ENCODE data around the gene CD84. TPM values are rescaled to one million over a fixed set of nuclear protein-coding genes. Genes with fewer than 3 reads are reported as not detected.

CD84 gene
- total RNA-seq, 2 experiments from 2014 or later, result 18.1 to 20.1 TPM

DNA sequence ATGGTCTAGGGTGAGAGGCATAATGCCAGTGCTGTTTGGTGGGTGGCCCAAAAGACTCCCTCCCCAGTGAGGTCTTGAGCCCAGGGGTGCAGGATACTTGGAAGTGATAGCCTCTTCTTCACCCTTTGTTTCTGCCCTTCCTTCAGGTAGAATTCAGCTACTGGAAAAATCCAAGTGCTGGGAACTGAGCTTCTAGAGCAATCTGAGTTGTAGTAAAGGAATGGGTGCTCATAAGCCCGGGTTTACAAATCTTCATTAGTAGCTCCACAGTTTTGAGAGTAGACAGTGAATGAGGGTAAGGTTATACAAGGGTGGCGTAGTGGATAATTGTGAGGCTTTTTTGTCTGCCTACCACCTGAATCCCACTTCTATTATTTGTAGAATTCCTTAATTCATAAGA lies 29.2 kb upstream of the CD84 start:
- TF ChIP-seq, protein P1, sequence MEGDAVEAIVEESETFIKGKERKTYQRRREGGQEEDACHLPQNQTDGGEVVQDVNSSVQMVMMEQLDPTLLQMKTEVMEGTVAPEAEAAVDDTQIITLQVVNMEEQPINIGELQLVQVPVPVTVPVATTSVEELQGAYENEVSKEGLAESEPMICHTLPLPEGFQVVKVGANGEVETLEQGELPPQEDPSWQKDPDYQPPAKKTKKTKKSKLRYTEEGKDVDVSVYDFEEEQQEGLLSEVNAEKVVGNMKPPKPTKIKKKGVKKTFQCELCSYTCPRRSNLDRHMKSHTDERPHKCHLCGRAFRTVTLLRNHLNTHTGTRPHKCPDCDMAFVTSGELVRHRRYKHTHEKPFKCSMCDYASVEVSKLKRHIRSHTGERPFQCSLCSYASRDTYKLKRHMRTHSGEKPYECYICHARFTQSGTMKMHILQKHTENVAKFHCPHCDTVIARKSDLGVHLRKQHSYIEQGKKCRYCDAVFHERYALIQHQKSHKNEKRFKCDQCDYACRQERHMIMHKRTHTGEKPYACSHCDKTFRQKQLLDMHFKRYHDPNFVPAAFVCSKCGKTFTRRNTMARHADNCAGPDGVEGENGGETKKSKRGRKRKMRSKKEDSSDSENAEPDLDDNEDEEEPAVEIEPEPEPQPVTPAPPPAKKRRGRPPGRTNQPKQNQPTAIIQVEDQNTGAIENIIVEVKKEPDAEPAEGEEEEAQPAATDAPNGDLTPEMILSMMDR (IDR thresholded peaks at IDR 0.05), result no peak
- H3K4me1 Mint-ChIP-seq (ENCODE audit: low read depth), result peaks cover 57% of the 10 kb centered on the region

DNA sequence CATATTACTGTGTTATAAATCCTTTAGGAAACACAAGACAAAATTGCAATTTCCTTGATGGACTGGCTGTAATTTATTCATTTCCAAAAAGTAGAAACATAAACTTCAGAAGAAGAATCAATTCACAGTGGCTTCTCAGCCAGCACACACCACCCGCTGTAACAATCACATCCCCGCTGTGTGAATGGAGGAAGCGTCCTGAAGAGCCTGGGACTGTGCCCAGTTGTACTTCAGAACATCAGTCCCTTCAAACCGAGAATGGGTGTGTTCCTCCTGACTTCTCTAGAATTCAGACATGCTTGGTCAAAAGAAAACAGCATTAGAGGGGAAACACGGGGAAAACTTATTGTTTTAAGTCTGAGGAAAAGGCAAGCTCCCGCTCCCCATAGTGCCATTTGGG lies 28.8 kb upstream of the CD84 start:
- CTCF ChIA-PET, result interaction anchor here (1.1 to 10.6 kb wide), 13 partner anchors 8 to 231 kb away, joined by 3 to 191 read pairs (median 14); partner anchors contain the start of gene SLAMF6
- H3K4me1 Mint-ChIP-seq (ENCODE audit: low read depth), result peaks cover 57% of the 10 kb centered on the region
- H3K9me3 Mint-ChIP-seq, result peaks cover 20% of the 10 kb centered on the region

More for the DNA sequence above, 29.2 kb upstream of the CD84 start:
- H3K27me3 Mint-ChIP-seq, result no peaks in the 10 kb centered on the region
- ChIA-PET POLR2A (interaction anchor here (0.6 to 4.4 kb wide), 7 partner anchors 10 to 240 kb away, joined by 3 to 23 read pairs (median 4); no protein-coding TSS in a partner anchor), CTCF (interaction anchor here (0.9 to 10.6 kb wide), 14 partner anchors 11 to 262 kb away, joined by 3 to 191 read pairs (median 5); no protein-coding TSS in a partner anchor)
- intact Hi-C loops (cut with micrococcal nuclease), result no loop called here
- peaks cover 15% of the 10 kb centered on the region for H3K9me3 Mint-ChIP-seq
- peak overlapping the region; percentile 69 for H3K27ac Mint-ChIP-seq
- no peak overlapping the region for H3K4me3 Mint-ChIP-seq
- H3K36me3 Mint-ChIP-seq (ENCODE audit: low read depth), result peaks cover 73% of the 10 kb centered on the region
- ATAC-seq (no peak), DNase-seq (no peak)

DNA sequence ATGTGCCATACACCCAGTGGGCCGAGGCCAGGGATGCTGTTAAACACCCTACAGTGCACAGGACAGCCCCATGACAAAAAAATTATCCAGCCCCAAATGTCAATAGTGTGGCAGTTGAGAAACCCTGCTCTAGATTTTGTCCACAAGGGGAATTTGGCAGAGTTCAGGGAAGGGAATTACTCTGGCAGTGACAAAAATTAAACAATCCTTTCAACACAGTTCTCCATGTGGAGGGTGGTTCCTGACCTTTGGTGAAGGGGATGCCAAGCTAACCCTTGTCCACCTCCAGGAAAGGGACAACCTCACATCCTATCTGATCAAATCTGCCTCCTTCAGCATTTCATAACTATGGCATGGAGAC lies 28.4 kb upstream of the CD84 start:
- POLR2A ChIA-PET, result interaction anchor here (1.2 to 4.4 kb wide), 5 partner anchors 10 to 240 kb away, joined by 3 to 23 read pairs (median 5); no protein-coding TSS in a partner anchor
- no peak for DNase-seq
- Mint-ChIP-seq H3K4me1 (ENCODE audit: low read depth) (peaks cover 57% of the 10 kb centered on the region), H3K27me3 (no peaks in the 10 kb centered on the region), H3K27ac (peak overlapping the region; percentile 89), H3K4me3 (no peak overlapping the region), H3K9me3 (peaks cover 23% of the 10 kb centered on the region), H3K36me3 (ENCODE audit: low read depth) (peaks cover 67% of the 10 kb centered on the region)
- CTCF ChIA-PET, result interaction anchor here (0.6 to 10.6 kb wide), 25 partner anchors 9 to 231 kb away, joined by 3 to 191 read pairs (median 9); partner anchors contain the start of gene SLAMF6
- no peak for ATAC-seq
- intact Hi-C loops (cut with micrococcal nuclease), result loop anchor here (1.0 to 2.0 kb wide), 2 partner anchors 63 to 178 kb away; no protein-coding TSS in a partner anchor
- TF ChIP-seq, protein P1 (IDR thresholded peaks at IDR 0.05), result no peak

More for the DNA sequence above, 28.8 kb upstream of the CD84 start:
- Mint-ChIP-seq H3K27ac (peak overlapping the region; percentile 89), H3K27me3 (no peaks in the 10 kb centered on the region), H3K4me3 (no peak overlapping the region), H3K36me3 (ENCODE audit: low read depth) (peaks cover 71% of the 10 kb centered on the region)
- intact Hi-C loops (cut with micrococcal nuclease), result no loop called here
- DNase-seq (no peak), ATAC-seq (no peak)
- POLR2A ChIA-PET, result interaction anchor here (0.6 to 4.4 kb wide), 6 partner anchors 10 to 240 kb away, joined by 3 to 23 read pairs (median 4); no protein-coding TSS in a partner anchor
- TF ChIP-seq, protein P1 (IDR thresholded peaks at IDR 0.05), result no peak

DNA sequence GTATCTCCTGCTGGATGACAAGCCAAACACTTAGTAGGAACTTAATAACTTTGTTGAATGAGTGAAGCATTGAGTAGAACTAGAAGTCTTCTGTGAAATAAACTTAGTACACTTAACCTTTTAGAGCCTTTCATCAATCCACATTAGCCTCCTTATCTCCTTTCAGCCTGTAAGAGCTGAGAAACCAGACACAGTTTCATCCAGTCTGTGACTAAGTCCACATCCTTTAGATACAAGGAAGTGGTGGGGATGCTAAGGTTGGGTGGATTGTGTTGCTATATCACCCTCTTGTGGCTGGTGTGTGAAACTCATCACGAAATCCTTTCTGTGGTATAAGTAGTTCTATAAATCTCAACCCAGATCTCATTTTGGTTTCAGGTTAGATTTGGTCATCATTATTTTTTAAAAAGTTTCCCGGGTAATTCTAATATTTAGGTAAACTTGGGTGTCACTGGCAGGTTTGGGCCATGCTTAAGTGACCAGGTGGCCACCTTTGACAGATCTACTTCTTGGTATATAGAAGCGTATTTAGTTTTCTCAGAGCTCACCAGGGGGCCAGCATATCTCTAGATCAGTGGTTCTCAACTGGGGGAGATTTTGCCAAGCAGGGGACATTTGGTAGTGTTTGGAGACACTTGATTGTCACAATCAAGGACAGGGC lies 27.8 kb upstream of the CD84 start:
- ATAC-seq, result peak; percentile 95
- no peak overlapping the region for H3K4me3 Mint-ChIP-seq
- peak; percentile 76 for DNase-seq

More for the DNA sequence above, 27.8 kb upstream of the CD84 start:
- intact Hi-C loops (cut with micrococcal nuclease), result loop anchor here (1.0 to 2.0 kb wide), 2 partner anchors 62 to 178 kb away; no protein-coding TSS in a partner anchor
- H3K9me3 Mint-ChIP-seq, result peaks cover 25% of the 10 kb centered on the region
- TF ChIP-seq, protein P1 (IDR thresholded peaks at IDR 0.05), result peak; percentile 93
- peaks cover 55% of the 10 kb centered on the region for H3K4me1 Mint-ChIP-seq (ENCODE audit: low read depth)
- ChIA-PET POLR2A (interaction anchor here (0.9 to 4.4 kb wide), 10 partner anchors 11 to 239 kb away, joined by 3 to 23 read pairs (median 4); partner anchors contain the start of gene CD84), CTCF (interaction anchor here (0.6 to 10.6 kb wide), 45 partner anchors 8 to 252 kb away, joined by 3 to 191 read pairs (median 5); partner anchors contain the start of genes CD84, SLAMF6 and SLAMF7)
- no peaks in the 10 kb centered on the region for H3K27me3 Mint-ChIP-seq
- peak overlapping the region; percentile 89 for H3K27ac Mint-ChIP-seq
- peaks cover 62% of the 10 kb centered on the region for H3K36me3 Mint-ChIP-seq (ENCODE audit: low read depth)

All from activated CD8-positive, alpha-beta T cell treated with anti-CD3 and anti-CD28 coated beads for 36 hours (primary cell).